H1 (cell line): ENCODE measurements around the gene CSNK1D. TPM values are rescaled to one million over a fixed set of nuclear protein-coding genes. Genes with fewer than 3 reads are reported as not detected.

Experiments
- CTCF ChIA-PET: fragments of 300-600 bp; sonication (Branson Sonifier 250); formaldehyde crosslinking; loops from one replicate; lab custom pipeline; 2021; ENCODE audit not compliant: partially characterized antibody; lab: Charles Lee
- POLR2A ChIA-PET: fragments of 300-600 bp; sonication (Branson Sonifier 250); formaldehyde crosslinking; loops from one replicate; lab custom pipeline; 2021; ENCODE audit warnings: inconsistent platforms; ENCODE audit not compliant: partially characterized antibody; lab: Charles Lee
- DNase-seq, 2 experiments: peaks; one replicate each; pipeline versions ENCODE4 v3.0.0 to v3.0.0-alpha.2; 2010 to 2022; ENCODE audit warnings: low spot score in 2 of 2, low read depth in 1 of 2, mixed read lengths in 1 of 2
- FAIRE-seq: peaks from 2 replicates; lab custom pipeline; 2011; peaks lifted over from hg19 to GRCh38; lab: Jason Lieb, UNC
- H2AFZ ChIP-seq: 2 replicates; pipeline ENCODE4 v1.8.1; 2012; ENCODE audit warnings: low read length, inconsistent platforms
- H2AK5ac ChIP-seq: 2 replicates; pipeline ENCODE4 v1.6.1; 2013; ENCODE audit warnings: low read depth, low read length
- H2BK120ac ChIP-seq: replicated peaks from 2 replicates; pipeline ENCODE3; 2013; ENCODE audit warnings: low read depth, low read length, inconsistent platforms
- H2BK12ac ChIP-seq: 2 replicates; pipeline ENCODE4 v1.6.1; 2013; ENCODE audit warnings: low read depth, low read length
- H2BK15ac ChIP-seq: 2 replicates; pipeline ENCODE4 v1.6.1; 2013; ENCODE audit warnings: low read length
- H2BK20ac ChIP-seq: 2 replicates; pipeline ENCODE4 v1.6.1; 2013; ENCODE audit warnings: low read length
- H2BK5ac ChIP-seq: 2 replicates; pipeline ENCODE4 v1.6.1; 2013; ENCODE audit warnings: low read depth, low read length
- H3K14ac ChIP-seq: 2 replicates; pipeline ENCODE4 v1.6.1; 2013; ENCODE audit warnings: inconsistent platforms; ENCODE audit not compliant: insufficient read length
- H3K18ac ChIP-seq: 2 replicates; pipeline ENCODE4 v1.6.1; 2013; ENCODE audit warnings: low read length; ENCODE audit errors: extremely low read depth
- H3K23ac ChIP-seq: 2 replicates; pipeline ENCODE4 v1.6.1; 2013; ENCODE audit warnings: inconsistent platforms; ENCODE audit not compliant: insufficient read length
- H3K23me2 ChIP-seq: 2 replicates; pipeline ENCODE4 v1.6.1; 2013; ENCODE audit warnings: low read depth, low read length
- H3K27ac ChIP-seq: 2 replicates; pipeline ENCODE4 v1.6.1; 2011; ENCODE audit warnings: low read depth, low read length, inconsistent platforms
- H3K27me3 ChIP-seq, 4 experiments: replicated peaks in 1 of 4; 1 replicate in 1 of 4; 2 replicates in 3 of 4; pipeline versions ENCODE4 v1.6.1 to v1.8.1; 2011 to 2013; ENCODE audit warnings: low read length in 3 of 4, mild to moderate bottlenecking in 3 of 4, inconsistent platforms in 2 of 4, mixed read lengths in 2 of 4, moderate library complexity in 1 of 4; ENCODE audit not compliant: control insufficient read depth in 3 of 4, insufficient read depth in 3 of 4; ENCODE audit errors: extremely low read depth in 1 of 4
- H3K36me3 ChIP-seq, 4 experiments: 2 replicates each; pipeline versions ENCODE4 v1.6.1 to v1.8.1; 2011 to 2013; ENCODE audit warnings: mild to moderate bottlenecking in 4 of 4, low read length in 3 of 4, moderate library complexity in 2 of 4, control low read depth in 1 of 4, inconsistent platforms in 1 of 4; ENCODE audit not compliant: insufficient read depth in 4 of 4, control insufficient read depth in 2 of 4
- H3K4ac ChIP-seq: replicated peaks from 2 replicates; pipeline ENCODE3; 2013; ENCODE audit warnings: low read length, low read depth, mixed read lengths, inconsistent platforms; ENCODE audit not compliant: insufficient read length
- H3K4me1 ChIP-seq, 4 experiments: replicated peaks in 1 of 4; 1 replicate in 1 of 4; 2 replicates in 3 of 4; pipeline versions ENCODE4 v1.6.1 to v1.8.1; 2011 to 2013; ENCODE audit warnings: low read length in 3 of 4, inconsistent platforms in 2 of 4, mixed read lengths in 1 of 4; ENCODE audit not compliant: insufficient read depth in 4 of 4, control insufficient read depth in 3 of 4
- H3K4me2 ChIP-seq, 2 experiments: 2 replicates each; pipeline versions ENCODE4 v1.6.1 to v1.8.1; 2011 to 2013; ENCODE audit warnings: low read depth in 2 of 2, low read length in 2 of 2, control low read depth in 1 of 2, inconsistent platforms in 1 of 2, mild to moderate bottlenecking in 1 of 2; ENCODE audit not compliant: insufficient read depth in 1 of 2
- H3K4me3 ChIP-seq, 4 experiments: fragments of 200-600, 300-600 bp in 1 of 4; sonication (generic), shearing (Covaris generic), sonication (Bioruptor Twin) in 1 of 4; 2 replicates each; pipeline versions ENCODE4 v1.5.1 to v1.8.1; 2011 to 2016; ENCODE audit warnings: low read length in 4 of 4, low read depth in 3 of 4, control low read depth in 2 of 4, inconsistent platforms in 2 of 4, mild to moderate bottlenecking in 2 of 4, mixed read lengths in 1 of 4, moderate library complexity in 1 of 4; ENCODE audit not compliant: insufficient read depth in 2 of 4; ENCODE audit errors: extremely low read depth in 1 of 4
- H3K56ac ChIP-seq: replicated peaks from 2 replicates; pipeline ENCODE3; 2013; ENCODE audit warnings: low read depth, mild to moderate bottlenecking, mixed read lengths, low read length, inconsistent platforms; ENCODE audit not compliant: insufficient read length
- H3K79me1 ChIP-seq: 2 replicates; pipeline ENCODE4 v1.6.1; 2013; ENCODE audit warnings: low read depth, low read length, control low read depth
- H3K79me2 ChIP-seq, 2 experiments: 2 replicates each; pipeline versions ENCODE4 v1.6.1 to v1.8.1; 2012 to 2013; ENCODE audit warnings: low read length in 2 of 2, mild to moderate bottlenecking in 2 of 2, inconsistent platforms in 1 of 2; ENCODE audit not compliant: insufficient read depth in 2 of 2, control insufficient read depth in 1 of 2
- H3K9ac ChIP-seq, 4 experiments: replicated peaks in 1 of 4; 1 replicate in 1 of 4; 2 replicates in 3 of 4; pipeline versions ENCODE4 v1.6.1 to v1.8.1; 2011 to 2013; ENCODE audit warnings: low read depth in 3 of 4, low read length in 3 of 4, control low read depth in 2 of 4, mild to moderate bottlenecking in 2 of 4, moderate library complexity in 2 of 4, inconsistent platforms in 1 of 4; ENCODE audit errors: extremely low read depth in 1 of 4
- H3K9me3 ChIP-seq, 2 experiments: 2 replicates each; pipeline versions ENCODE4 v1.6.1 to v1.8.1; 2012 to 2013; ENCODE audit warnings: mild to moderate bottlenecking in 2 of 2, moderate library complexity in 2 of 2, control low read depth in 1 of 2, inconsistent platforms in 1 of 2, low read depth in 1 of 2, low read length in 1 of 2, mixed read lengths in 1 of 2; ENCODE audit not compliant: insufficient read depth in 2 of 2
- H4K20me1 ChIP-seq, 2 experiments: replicated peaks in 1 of 2; 2 replicates each; pipeline versions ENCODE3 to v1.8.1; 2011 to 2013; ENCODE audit warnings: inconsistent platforms in 2 of 2, low read length in 2 of 2, mild to moderate bottlenecking in 1 of 2; ENCODE audit not compliant: insufficient read depth in 2 of 2, control insufficient read depth in 1 of 2
- H4K5ac ChIP-seq: 2 replicates; pipeline ENCODE4 v1.6.1; 2013; ENCODE audit warnings: low read length, low read depth, mixed read lengths, inconsistent platforms; ENCODE audit not compliant: insufficient read length
- H4K8ac ChIP-seq: 2 replicates; pipeline ENCODE4 v1.8.0; 2013; ENCODE audit warnings: mild to moderate bottlenecking, moderate library complexity, low read length, inconsistent platforms; ENCODE audit not compliant: insufficient read depth; ENCODE audit errors: extremely low read depth
- H4K91ac ChIP-seq: replicated peaks from 2 replicates; pipeline ENCODE3; 2013; ENCODE audit warnings: low read length, mixed read lengths, inconsistent platforms; ENCODE audit not compliant: insufficient read length
- CHD1 ChIP-seq: IDR thresholded peaks from 2 replicates; pipeline ENCODE4 v1.6.1; 2012; ENCODE audit warnings: low read depth, low read length, improper control_type of control experiment
- TAF1 ChIP-seq: IDR thresholded peaks from 2 replicates; pipeline ENCODE4 v1.6.1; 2011; ENCODE audit warnings: mild to moderate bottlenecking, low read depth, low read length
- TEAD4 ChIP-seq: IDR thresholded peaks from 2 replicates; pipeline ENCODE4 v1.6.1; 2012; ENCODE audit warnings: low read depth, low read length, inconsistent platforms, mixed read lengths
- WGBS, 2 experiments: shearing (Covaris generic) in 1 of 2; methylation state at CpG; one replicate each; pipeline versions ENCODE4 v1.1.6 to v1.1.7; 2013 to 2015; ENCODE audit warnings: low lambda C conversion rate in 2 of 2, mixed read lengths in 2 of 2, inconsistent platforms in 1 of 2, low coverage in 1 of 2, missing lambda C conversion rate in 1 of 2; ENCODE audit not compliant: insufficient replicate concordance in 2 of 2, insufficient coverage in 1 of 2, insufficient read length in 1 of 2; ENCODE audit errors: extremely low coverage in 1 of 2, missing lambda C conversion rate in 1 of 2; 5-methylcytosine and 5-hydroxymethylcytosine counted together
- polyA plus RNA-seq, 7 experiments: library from polyadenylated mRNA; depleted of rRNA in 3 of 7; stranded (reverse) in 5 of 7; unstranded in 2 of 7; fragments of >200 nt in 5 of 7; fragments of 200-250 nt in 2 of 7; gene quantifications; 1 replicate in 5 of 7; 2 replicates in 1 of 7; 4 replicates in 1 of 7; pipeline versions ENCODE4 v1.2.1 to v1.2.3, GENCODE V29; 2011 to 2013; ENCODE audit warnings: missing spikeins in 2 of 7, mixed read lengths in 2 of 7
- total RNA-seq: library from RNA; stranded (reverse); fragmentation: NEBNext Ultra II Directional; extraction: Animal tissue kit (Norgen Biotek cat#: 25700); gene quantifications from 2 replicates; pipeline ENCODE4 v1.2.1, GENCODE V29; 2021

The CSNK1D gene
- total and polyA plus RNA-seq, 2 of the 8 experiments (the other 6 are each of a cell fraction or from before 2014, with no cell fraction given), result 73.5 to 103 TPM

DNA sequence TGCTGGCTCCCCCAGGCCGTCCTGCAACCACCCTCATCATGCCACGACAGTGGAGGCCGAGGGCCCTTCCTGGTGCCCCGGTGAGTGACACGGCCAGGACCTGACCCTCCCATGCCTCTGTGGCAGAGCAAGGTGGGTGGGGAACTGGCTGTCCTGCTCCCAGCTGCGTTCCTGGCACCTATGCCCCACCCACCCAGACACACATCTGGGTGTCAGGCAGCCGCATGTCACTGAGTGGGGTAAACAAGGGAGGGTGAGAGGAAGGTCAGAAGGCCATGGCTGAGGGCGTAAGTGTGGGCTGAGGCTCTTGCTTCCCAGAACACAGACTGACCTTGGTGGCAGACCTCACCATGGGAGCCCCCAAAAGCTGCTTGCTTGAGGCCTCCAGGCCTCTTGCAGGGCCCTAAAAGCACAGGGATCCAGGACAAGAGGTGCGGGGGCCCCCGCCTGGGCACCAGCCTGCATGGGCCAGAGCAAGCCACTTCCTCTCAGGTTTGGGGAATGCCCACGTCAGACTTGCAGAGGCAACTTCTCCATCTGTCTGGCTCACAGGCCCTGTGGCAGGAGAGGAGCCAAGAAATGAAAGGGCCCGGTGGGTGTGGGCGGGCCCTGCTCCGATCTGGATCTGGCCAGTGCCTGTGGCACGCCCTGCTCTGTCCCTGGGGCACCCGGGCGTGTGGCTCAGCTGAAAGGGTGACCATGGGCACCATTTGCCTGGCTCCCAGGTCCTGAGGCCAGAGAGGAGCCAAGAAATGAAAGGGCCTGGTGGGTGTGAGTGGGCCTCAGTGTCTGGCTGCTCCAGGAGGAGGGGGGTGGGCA, 57.0 kb downstream of the CSNK1D start:
- FAIRE-seq, result no peak
- Histone ChIP-seq H3K4me2 (no peak overlapping the region), H3K14ac (no peak overlapping the region)

More for the DNA sequence above, 57.0 kb downstream of the CSNK1D start:
- Histone ChIP-seq H3K27ac (no peak overlapping the region), H2BK5ac (no peak overlapping the region), H2BK15ac (no peak overlapping the region), H4K8ac (no peak overlapping the region; the same call in 1 of the 2 replicates), H3K4ac (no peak overlapping the region), H2BK20ac (no peak overlapping the region), H4K5ac (no peak overlapping the region), H2AFZ (no peak overlapping the region), H4K20me1 (peaks cover 0 to 2% of the 10 kb centered on the region in 2 experiments), H3K18ac (no peak overlapping the region), H3K56ac (no peak overlapping the region), H4K91ac (no peak overlapping the region), H3K9ac (no peak overlapping the region)
- CTCF ChIA-PET, result no interaction called here
- TF ChIP-seq TEAD4 (no peak), CHD1 (no peak), TAF1 (no peak)
- TF ChIP-seq, all 59 proteins: peak for 0
- 83% methylated on average over 17 of the region's 17 CpGs; no CpG with 5 or more reads in 1 of the 2 experiments for WGBS, 2 experiments
- no peaks in the 10 kb centered on the region for H3K79me1 ChIP-seq
- H3K27me3 ChIP-seq, result peaks cover 2 to 21% (median 12%) of the 10 kb centered on the region in 4 experiments
- H3K79me2 ChIP-seq, result no peaks in the 10 kb centered on the region
- peaks cover 0 to 4% (median under 1%) of the 10 kb centered on the region in 4 experiments; a peak in 2 of 7 replicates for H3K4me1 ChIP-seq
- H2BK120ac ChIP-seq, result no peak overlapping the region
- H3K23me2 ChIP-seq, result peaks cover 4% of the 10 kb centered on the region; the same call in 1 of the 2 replicates
- H3K36me3 ChIP-seq, result no peaks in the 10 kb centered on the region
- H3K4me3 ChIP-seq, result no peak overlapping the region
- DNase-seq, result no peak
- H3K9me3 ChIP-seq, result no peaks in the 10 kb centered on the region; a peak in 1 of 4 replicates
- H3K23ac ChIP-seq, result no peak overlapping the region
- POLR2A ChIA-PET, result interaction anchor here (3.6 kb wide), 1 partner anchor 12 kb away, joined by 11 read pairs; the partner anchor contains the start of gene SLC16A3
- H2AK5ac ChIP-seq, result no peak overlapping the region
- H2BK12ac ChIP-seq, result no peak overlapping the region
